SH-SY5Y (cell line): ENCODE data around the gene FAM222B.
A peak's percentile ranks its signal among the peaks of the same experiment; 100 is the strongest.

Experiments
- GATA2 ChIP-seq: IDR thresholded peaks from 2 replicates; pipeline ENCODE4 v1.6.1; 2011; ENCODE audit warnings: mild to moderate bottlenecking, low read depth, low read length
- GATA3 ChIP-seq: IDR thresholded peaks from 2 replicates; pipeline ENCODE4 v1.6.1; 2011; ENCODE audit warnings: low read depth, mild to moderate bottlenecking, low read length, moderate library complexity

The FAM222B gene

DNA sequence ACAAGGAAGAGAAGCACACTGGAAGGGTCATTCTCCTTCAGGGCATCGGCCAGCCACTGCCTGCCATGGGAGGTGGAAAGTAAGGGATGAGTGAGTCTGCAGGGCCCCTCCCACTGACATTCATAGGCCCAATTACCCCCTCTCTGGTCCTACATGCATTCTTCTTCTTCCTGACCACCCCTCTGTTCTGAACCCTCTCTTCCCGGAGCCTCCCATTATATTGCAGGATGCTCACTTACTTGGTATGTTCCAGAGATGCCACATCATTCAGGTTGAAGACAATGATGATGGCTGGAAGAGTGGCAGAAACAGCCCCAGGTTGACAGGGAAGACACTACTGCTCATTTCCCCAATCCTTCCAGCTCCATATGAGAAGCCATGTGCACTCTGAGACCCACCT lies 127.4 kb downstream of the FAM222B start:
- TF ChIP-seq GATA2 (no peak), GATA3 (no peak)

- TF ChIP-seq GATA2 (no peak), GATA3 (no peak)
Measured at GRCh38 chr17:28714281-28714680, 128.3 kb downstream of the FAM222B start.

- TF ChIP-seq GATA3, result no peak
- no peak for TF ChIP-seq GATA2
Measured at GRCh38 chr17:28712705-28713415, 129.7 kb downstream of the FAM222B start.

DNA sequence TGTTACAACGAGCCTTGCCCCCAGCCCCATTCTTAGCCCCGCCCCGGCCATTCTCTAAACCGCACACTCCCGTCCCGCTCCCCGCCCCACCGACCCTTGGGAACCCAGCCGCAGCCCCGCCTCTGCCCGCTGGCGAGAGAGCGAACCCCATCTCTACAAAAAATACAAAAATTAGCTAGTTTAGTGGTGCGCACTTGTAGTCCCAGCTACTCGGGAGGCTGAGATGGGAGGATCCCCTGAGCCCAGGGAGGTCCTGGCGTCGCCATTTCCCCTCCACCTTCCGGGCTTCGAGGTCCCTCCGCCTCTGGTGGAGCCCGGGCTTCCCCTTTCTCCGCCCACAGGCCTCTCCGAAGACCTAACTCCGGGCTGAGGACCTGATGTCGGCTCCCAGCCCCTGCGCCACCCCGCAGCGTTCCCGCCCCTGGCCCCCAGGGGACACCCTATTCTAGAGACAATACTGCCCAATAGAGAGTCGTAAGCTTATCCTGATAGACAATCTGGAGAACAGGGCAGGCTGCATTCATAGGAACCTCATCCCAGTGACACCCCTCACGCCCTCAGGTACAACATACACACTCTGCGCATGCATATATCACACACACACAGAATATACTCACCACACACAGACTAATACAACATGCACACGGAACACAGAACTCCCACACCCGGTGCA lies 130.4 kb downstream of the FAM222B start:
- no peak for TF ChIP-seq GATA3

- TF ChIP-seq GATA3 (no peak), GATA2 (no peak)
Measured at GRCh38 chr17:28711723-28712031, 130.9 kb downstream of the FAM222B start, which contains the start of gene PROCA1. TSS of gene PROCA1 (minus strand) at chr17:28711888. CDS start at chr17:28711660, 228 bp downstream.

- TF ChIP-seq GATA2 (no peak), GATA3 (no peak)
Measured at GRCh38 chr17:28710861-28711722, 131.5 kb downstream of the FAM222B start.

- no peak for TF ChIP-seq GATA2
- no peak for TF ChIP-seq GATA3
Measured at GRCh38 chr17:28707339-28707720, 135.3 kb downstream of the FAM222B start.

DNA sequence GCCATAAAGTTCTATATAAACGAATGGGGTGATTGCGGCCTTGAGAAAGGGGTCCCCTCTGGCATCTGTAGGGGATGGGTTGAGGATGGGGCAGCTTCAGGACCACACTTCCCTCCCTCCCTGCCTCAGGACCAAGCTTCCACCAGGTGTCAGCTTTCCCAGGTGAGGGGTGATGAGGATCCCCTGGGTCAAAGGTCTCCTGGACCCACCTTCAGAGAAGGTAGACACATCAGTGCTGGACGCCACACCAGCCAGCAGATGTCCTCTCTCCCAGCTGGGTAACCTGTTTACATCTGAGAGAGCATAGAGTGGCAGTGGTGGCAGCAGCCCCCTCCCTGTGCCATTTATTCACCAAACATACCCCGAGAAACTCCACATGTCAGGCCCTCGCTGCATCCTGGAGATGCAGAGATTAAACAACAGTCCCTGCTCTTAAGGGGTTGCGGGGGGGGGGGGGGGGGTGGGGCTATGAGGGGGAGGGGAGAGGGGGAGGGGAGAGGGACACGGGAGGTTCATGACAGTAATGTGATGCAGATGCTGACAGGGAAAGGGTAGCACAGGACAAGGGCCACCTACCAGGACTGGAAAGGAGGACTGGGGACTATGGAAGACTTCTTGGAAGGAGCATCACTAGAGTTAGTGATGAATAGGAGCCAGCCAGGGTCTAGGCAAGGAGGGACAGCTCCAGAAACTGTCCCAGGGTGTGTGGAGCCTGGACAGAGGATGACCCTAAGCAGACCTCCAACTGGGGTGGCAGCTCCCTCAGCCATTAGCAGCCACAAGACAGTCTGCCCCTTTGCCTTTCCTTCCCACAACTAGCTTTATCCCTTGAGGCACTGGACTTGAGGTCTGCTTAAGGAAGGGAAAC lies 135.9 kb downstream of the FAM222B start:
- peak; percentile 71 for TF ChIP-seq GATA2
- no peak for TF ChIP-seq GATA3
